Astrocyte (in vitro differentiated cells and primary cell): ENCODE results near the gene BSCL2. TPM values are rescaled to one million over a fixed set of nuclear protein-coding genes. Genes with fewer than 3 reads are reported as not detected.

Source experiments
- DNase-seq: peaks from one replicate; pipeline ENCODE4 v3.0.0-alpha.2; 2010; ENCODE audit warnings: low read depth
- FAIRE-seq: peaks from 2 replicates; lab custom pipeline; 2011; peaks lifted over from hg19 to GRCh38; lab: Jason Lieb, UNC
- H2AFZ ChIP-seq: 2 replicates; pipeline ENCODE4 v1.6.0; 2012; ENCODE audit warnings: low read depth, low read length, inconsistent platforms
- H3K27ac ChIP-seq: 2 replicates; pipeline ENCODE4 v1.5.1; 2011; ENCODE audit warnings: low read depth, low read length, inconsistent platforms
- H3K27me3 ChIP-seq: 2 replicates; pipeline ENCODE4 v1.6.0; 2011; ENCODE audit warnings: low read length, inconsistent platforms; ENCODE audit not compliant: insufficient read depth
- H3K36me3 ChIP-seq: 2 replicates; pipeline ENCODE4 v1.5.1; 2011; ENCODE audit warnings: low read length, inconsistent platforms; ENCODE audit not compliant: insufficient read depth
- H3K4me1 ChIP-seq: 2 replicates; pipeline ENCODE4 v1.5.1; 2011; ENCODE audit warnings: low read length, inconsistent platforms; ENCODE audit not compliant: insufficient read depth
- H3K4me2 ChIP-seq: 2 replicates; pipeline ENCODE4 v1.6.0; 2012; ENCODE audit warnings: low read length, inconsistent platforms
- H3K4me3 ChIP-seq: 2 replicates; pipeline ENCODE4 v1.5.1; 2011; ENCODE audit warnings: low read depth, mild to moderate bottlenecking, low read length, inconsistent platforms; ENCODE audit not compliant: insufficient read depth
- H3K79me2 ChIP-seq: 2 replicates; pipeline ENCODE4 v1.6.0; 2012; ENCODE audit warnings: mild to moderate bottlenecking, low read length, inconsistent platforms; ENCODE audit not compliant: insufficient read depth
- H3K9ac ChIP-seq: 2 replicates; pipeline ENCODE4 v1.6.0; 2012; ENCODE audit warnings: mild to moderate bottlenecking, low read length, inconsistent platforms
- H3K9me3 ChIP-seq: 2 replicates; pipeline ENCODE4 v1.5.1; 2012; ENCODE audit warnings: low read depth, mild to moderate bottlenecking, low read length, inconsistent platforms; ENCODE audit not compliant: insufficient read depth
- H4K20me1 ChIP-seq: 2 replicates; pipeline ENCODE4 v1.6.0; 2012; ENCODE audit warnings: low read length, inconsistent platforms; ENCODE audit not compliant: insufficient read depth
- H3K27ac Mint-ChIP-seq: one replicate; pipeline ENCODE4 v1.8.0; 2021; ENCODE audit warnings: mild to moderate bottlenecking, mixed read lengths; ENCODE audit not compliant: unreplicated experiment
- H3K27me3 Mint-ChIP-seq: one replicate; pipeline ENCODE4 v1.8.0; 2021; ENCODE audit warnings: low read depth, mixed read lengths; ENCODE audit not compliant: unreplicated experiment
- H3K36me3 Mint-ChIP-seq: one replicate; pipeline ENCODE4 v1.8.0; 2021; ENCODE audit warnings: low read depth, mixed read lengths; ENCODE audit not compliant: unreplicated experiment
- H3K4me1 Mint-ChIP-seq: one replicate; pipeline ENCODE4 v1.8.0; 2021; ENCODE audit warnings: low read depth, mixed read lengths; ENCODE audit not compliant: unreplicated experiment
- H3K4me3 Mint-ChIP-seq: one replicate; pipeline ENCODE4 v1.8.0; 2021; ENCODE audit warnings: mild to moderate bottlenecking, moderate library complexity, mixed read lengths; ENCODE audit not compliant: unreplicated experiment
- H3K9me3 Mint-ChIP-seq: one replicate; pipeline ENCODE4 v1.8.0; 2021; ENCODE audit warnings: mild to moderate bottlenecking, mixed read lengths; ENCODE audit not compliant: unreplicated experiment
- EZH2 ChIP-seq: IDR thresholded peaks from 2 replicates; pipeline ENCODE4 v1.6.1; 2012; ENCODE audit warnings: mild to moderate bottlenecking, low read length, inconsistent platforms; ENCODE audit not compliant: insufficient read depth
- total RNA-seq: library from RNA; stranded (reverse); gene quantifications from 2 replicates; pipeline ENCODE4 v1.2.1, GENCODE V29; 2021
- TF ChIP-seq, protein P1 (sequence below): IDR thresholded peaks from 2 replicates; pipeline ENCODE4 v1.5.1; 2011; ENCODE audit warnings: low read depth, mild to moderate bottlenecking, inconsistent platforms, low read length, moderate library complexity; ENCODE audit not compliant: insufficient read depth

Gene BSCL2
- total RNA-seq, 1 donor from 2014 or later = 51.1 TPM

DNA sequence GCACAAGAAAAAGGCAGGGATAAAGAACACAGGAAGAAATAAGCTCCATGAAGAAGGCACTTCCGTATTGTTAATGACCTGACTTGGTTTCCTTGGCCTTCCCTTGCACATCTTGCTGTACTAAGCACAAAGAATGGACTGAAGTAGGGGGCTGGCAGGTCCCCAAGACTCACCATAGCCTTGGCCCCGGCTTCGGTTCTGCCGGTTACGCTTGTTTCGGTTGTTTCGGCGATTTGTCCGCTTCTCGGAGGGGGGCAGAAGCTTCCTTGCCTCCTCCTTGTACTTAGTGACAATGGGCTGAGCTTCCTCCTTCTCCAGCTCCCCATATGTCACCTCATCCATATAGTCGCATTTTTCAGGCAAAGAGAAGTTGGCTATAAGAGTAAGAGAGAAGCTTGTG lies 9.6 kb upstream of the BSCL2 start:
- TF ChIP-seq, protein P1, sequence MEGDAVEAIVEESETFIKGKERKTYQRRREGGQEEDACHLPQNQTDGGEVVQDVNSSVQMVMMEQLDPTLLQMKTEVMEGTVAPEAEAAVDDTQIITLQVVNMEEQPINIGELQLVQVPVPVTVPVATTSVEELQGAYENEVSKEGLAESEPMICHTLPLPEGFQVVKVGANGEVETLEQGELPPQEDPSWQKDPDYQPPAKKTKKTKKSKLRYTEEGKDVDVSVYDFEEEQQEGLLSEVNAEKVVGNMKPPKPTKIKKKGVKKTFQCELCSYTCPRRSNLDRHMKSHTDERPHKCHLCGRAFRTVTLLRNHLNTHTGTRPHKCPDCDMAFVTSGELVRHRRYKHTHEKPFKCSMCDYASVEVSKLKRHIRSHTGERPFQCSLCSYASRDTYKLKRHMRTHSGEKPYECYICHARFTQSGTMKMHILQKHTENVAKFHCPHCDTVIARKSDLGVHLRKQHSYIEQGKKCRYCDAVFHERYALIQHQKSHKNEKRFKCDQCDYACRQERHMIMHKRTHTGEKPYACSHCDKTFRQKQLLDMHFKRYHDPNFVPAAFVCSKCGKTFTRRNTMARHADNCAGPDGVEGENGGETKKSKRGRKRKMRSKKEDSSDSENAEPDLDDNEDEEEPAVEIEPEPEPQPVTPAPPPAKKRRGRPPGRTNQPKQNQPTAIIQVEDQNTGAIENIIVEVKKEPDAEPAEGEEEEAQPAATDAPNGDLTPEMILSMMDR = no peak
- TF ChIP-seq EZH2 = no peak
- Histone ChIP-seq H3K9me3 (no peaks in the 10 kb centered on the region), H3K4me2 (no peak overlapping the region), H3K27me3 (no peaks in the 10 kb centered on the region), H3K9ac (no peak overlapping the region), H4K20me1 (peaks cover 37% of the 10 kb centered on the region), H3K36me3 (peaks cover 87% of the 10 kb centered on the region), H3K4me3 (no peak overlapping the region), H3K27ac (no peak overlapping the region), H2AFZ (no peak overlapping the region), H3K4me1 (no peaks in the 10 kb centered on the region), H3K79me2 (peaks cover 75% of the 10 kb centered on the region)
- Mint-ChIP-seq H3K4me3 (no peak overlapping the region), H3K9me3 (no peaks in the 10 kb centered on the region), H3K4me1 (peaks cover 20% of the 10 kb centered on the region), H3K36me3 (peaks cover 36% of the 10 kb centered on the region), H3K27ac (no peak overlapping the region), H3K27me3 (no peaks in the 10 kb centered on the region)
- FAIRE-seq (no peak), DNase-seq (no peak)

DNA sequence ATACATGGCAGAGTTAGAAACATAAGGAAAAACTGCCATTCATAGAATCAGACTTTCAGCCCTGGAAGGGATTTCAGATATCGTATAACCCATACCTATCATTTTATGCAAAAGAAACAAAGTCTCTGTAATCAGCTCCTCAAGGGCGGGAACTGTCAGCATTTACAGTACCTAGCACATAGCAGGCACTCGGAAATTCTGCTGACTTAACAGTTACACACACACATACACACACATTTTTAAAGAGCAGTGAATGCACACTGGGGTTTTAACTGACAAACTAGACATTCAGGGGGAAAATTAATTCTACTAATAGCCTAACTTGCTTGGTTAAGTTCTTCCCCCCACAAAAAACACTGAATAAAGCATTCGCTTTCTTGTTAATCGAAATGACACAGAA lies 9.0 kb upstream of the BSCL2 start:
- no peaks in the 10 kb centered on the region for H3K27me3 Mint-ChIP-seq
- H4K20me1 ChIP-seq = peaks cover 31% of the 10 kb centered on the region
- H3K79me2 ChIP-seq = peaks cover 69% of the 10 kb centered on the region
- peaks cover 18% of the 10 kb centered on the region for H3K4me1 Mint-ChIP-seq
- no peaks in the 10 kb centered on the region for H3K9me3 Mint-ChIP-seq
- H3K4me3 Mint-ChIP-seq = no peak overlapping the region
- H3K27ac ChIP-seq = no peak overlapping the region
- no peak overlapping the region for H3K9ac ChIP-seq
- no peak for TF ChIP-seq EZH2
- TF ChIP-seq, protein P1 = no peak
- DNase-seq (no peak), FAIRE-seq (no peak)
- H3K27ac Mint-ChIP-seq = no peak overlapping the region
- peaks cover 86% of the 10 kb centered on the region for H3K36me3 ChIP-seq
- H2AFZ ChIP-seq = no peak overlapping the region
- no peaks in the 10 kb centered on the region for H3K9me3 ChIP-seq
- no peak overlapping the region for H3K4me3 ChIP-seq
- peaks cover 33% of the 10 kb centered on the region for H3K36me3 Mint-ChIP-seq
- no peaks in the 10 kb centered on the region for H3K4me1 ChIP-seq
- H3K4me2 ChIP-seq = no peak overlapping the region
- no peaks in the 10 kb centered on the region for H3K27me3 ChIP-seq
